Renal pelvis (tissue), 4 donors: ENCODE results near the gene KIAA0040. TPM values are rescaled to one million over a fixed set of nuclear protein-coding genes. Genes with fewer than 3 reads are reported as not detected.
"Not testable (repeated sequence)": the region's sequence is repeated elsewhere in the genome, so short reads cannot be mapped to it uniquely, and the experiment has no call there.

ENCODE experiments used
- DNase-seq: peaks from one replicate; pipeline ENCODE4 v3.0.0-alpha.2; 2013
- polyA plus RNA-seq, 3 donors: library from polyadenylated mRNA; unstranded; fragments of 120-200 nt; gene quantifications; one replicate each; pipeline ENCODE4 v1.2.1, GENCODE V29; 2013; ENCODE audit not compliant: insufficient read length in 3 of 3

The KIAA0040 gene
- polyA plus RNA-seq, 3 donors: 13.6 to 16.5 (median 14.1) TPM

DNA sequence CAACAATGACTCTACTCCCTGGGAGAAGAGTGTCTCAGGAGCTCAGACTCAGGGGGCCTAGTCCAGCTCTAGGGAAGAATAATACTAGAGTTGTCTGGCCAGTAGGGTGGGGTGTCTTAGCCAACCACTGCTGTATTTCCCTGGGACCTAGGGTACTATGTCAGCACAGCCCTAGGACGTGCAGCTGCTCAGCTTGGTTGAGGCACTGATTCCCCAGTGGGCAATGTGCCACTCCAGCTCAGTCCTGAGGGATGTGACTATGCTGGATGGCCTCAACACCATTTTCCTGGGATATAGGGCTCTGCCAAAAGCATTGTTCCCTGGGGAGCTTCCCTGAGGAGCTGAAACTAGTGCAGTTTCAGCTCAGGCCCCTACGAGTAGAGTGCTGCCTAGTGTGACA, 77.6 kb downstream of the KIAA0040 start:
- DNase-seq: no peak

DNA sequence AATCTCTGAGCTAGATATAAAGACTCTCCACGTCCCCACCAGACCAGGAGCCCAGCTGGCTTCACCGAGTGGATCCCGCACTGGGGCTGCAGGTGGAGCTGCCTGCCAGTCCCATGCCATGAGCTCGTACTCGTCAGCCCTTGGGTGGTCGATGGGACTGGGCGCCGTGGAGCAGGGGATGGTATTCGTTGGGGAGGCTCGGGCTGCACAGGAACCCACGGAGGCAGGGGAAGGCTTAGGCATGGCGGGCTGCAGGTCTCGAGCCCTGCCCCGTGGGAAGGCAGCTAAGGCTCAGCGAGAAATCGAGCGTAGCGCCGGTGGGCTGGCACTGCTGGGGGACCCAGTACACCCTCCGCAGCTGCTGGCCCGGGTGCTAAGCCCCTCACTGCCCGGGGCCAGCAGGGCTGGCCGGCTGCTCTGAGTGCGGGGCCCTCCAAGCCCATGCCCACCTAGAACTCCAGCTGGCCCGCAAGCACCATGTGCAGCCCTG, 84.2 kb downstream of the KIAA0040 start:
- DNase-seq: not testable (repeated sequence)

Other genes with a start within 250 kb of the KIAA0040 start
- gene CACYBP, start 192.8 kb downstream of the KIAA0040 start, polyA plus RNA-seq: 100 to 1,000 TPM in 2 of 3 donors, 10 to 100 TPM in 1; 97.0 to 133 (median 109) TPM
- 10 to 100 TPM; 46.4 to 49.1 (median 47.2) TPM for gene MRPS14, start 169.4 kb downstream of the KIAA0040 start, polyA plus RNA-seq
- gene TNN, start 124.9 kb downstream of the KIAA0040 start, polyA plus RNA-seq: 1 to 10 TPM; 2.4 to 3.1 (median 2.5) TPM